Activated CD4-positive, alpha-beta memory T cell treated with anti-CD3 and anti-CD28 coated beads for 36 hours (primary cell): Measurements from ENCODE around the gene PLXNA2. TPM values are rescaled to one million over a fixed set of nuclear protein-coding genes. Genes with fewer than 3 reads are reported as not detected.
A peak's percentile ranks its signal among the peaks of the same experiment; 100 is the strongest.

Source experiments
- CTCF ChIA-PET: fragments of 350-600 bp; sonication (Branson Sonifier 250); formaldehyde crosslinking; loops from one replicate; lab custom pipeline; 2021; ENCODE audit warnings: antibody characterized with exemption, inconsistent platforms; lab: Charles Lee
- POLR2A ChIA-PET: fragments of 350-600 bp; sonication (Branson Sonifier 250); formaldehyde crosslinking; loops from one replicate; lab custom pipeline; 2021; ENCODE audit warnings: antibody characterized with exemption; lab: Charles Lee
- DNase-seq: peaks from one replicate; pipeline ENCODE4 v3.0.0-alpha.2; 2020
- H3K27ac Mint-ChIP-seq: one replicate; pipeline ENCODE4 v1.8.0; 2021; ENCODE audit warnings: mixed read lengths
- H3K27me3 Mint-ChIP-seq: one replicate; pipeline ENCODE4 v1.8.0; 2021; ENCODE audit warnings: mixed read lengths
- H3K36me3 Mint-ChIP-seq: one replicate; pipeline ENCODE4 v1.8.0; 2021; ENCODE audit warnings: mixed read lengths
- H3K4me1 Mint-ChIP-seq: one replicate; pipeline ENCODE4 v1.8.0; 2021; ENCODE audit warnings: low read depth, mixed read lengths
- H3K4me3 Mint-ChIP-seq: one replicate; pipeline ENCODE4 v1.8.0; 2021; ENCODE audit warnings: mild to moderate bottlenecking, mixed read lengths
- H3K9me3 Mint-ChIP-seq: one replicate; pipeline ENCODE4 v1.8.0; 2021; ENCODE audit warnings: mixed read lengths
- intact Hi-C: fragments of 100-400 bp; cut with micrococcal nuclease; formaldehyde crosslinking; loops from one replicate; pipeline ENCODE4 v1.15.1; 2023
- total RNA-seq, 2 experiments: library from RNA; stranded (reverse); gene quantifications; one replicate each; pipeline ENCODE4 v1.2.3, GENCODE V29; 2021

PLXNA2 gene
- total RNA-seq, 2 experiments from 2014 or later: 0.29 to 0.34 TPM

DNA sequence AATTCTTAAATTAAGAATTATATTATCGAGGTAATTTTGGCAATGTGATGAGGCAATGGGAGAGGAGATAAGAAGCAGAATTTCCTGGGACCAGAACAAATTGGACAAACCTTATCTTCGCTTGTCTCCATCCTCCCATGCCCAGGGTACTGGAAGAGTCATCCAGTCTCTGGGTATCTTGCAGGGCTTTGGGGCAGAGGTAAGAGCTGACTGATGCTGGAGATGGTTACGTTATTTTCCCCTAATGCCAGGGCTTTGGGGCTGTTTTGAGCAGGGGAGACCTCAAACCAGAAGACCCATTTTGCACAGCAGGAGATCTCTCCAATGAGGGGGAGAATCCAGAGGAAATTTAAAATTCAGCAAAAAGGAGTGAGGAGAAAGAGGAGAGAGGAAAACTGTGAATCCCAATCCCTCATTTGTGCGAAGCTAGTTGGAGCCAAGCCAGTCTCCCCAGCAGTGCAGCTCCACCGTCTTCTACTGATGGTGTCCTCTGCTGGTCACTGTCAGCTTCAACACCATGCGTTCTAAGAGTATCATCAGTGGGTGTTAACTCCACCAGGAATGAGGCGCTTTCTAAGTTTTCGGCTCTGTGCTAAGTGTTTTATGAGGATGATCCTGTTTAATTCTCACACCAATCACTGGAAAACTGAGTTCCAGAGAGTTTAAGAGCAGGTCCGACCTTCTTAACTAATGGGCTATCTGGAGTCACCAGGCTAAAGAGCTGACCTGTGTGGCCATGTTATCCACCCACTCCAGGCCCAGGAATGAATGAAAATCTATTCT lies 246.5 kb downstream of the PLXNA2 start:
- Mint-ChIP-seq H3K4me3 (no peak overlapping the region), H3K9me3 (no peaks in the 10 kb centered on the region), H3K27ac (no peak overlapping the region), H3K36me3 (no peaks in the 10 kb centered on the region), H3K4me1 (no peaks in the 10 kb centered on the region), H3K27me3 (peaks cover 8% of the 10 kb centered on the region)
- peak; percentile 62 for DNase-seq
- intact Hi-C loops: no loop called here
- POLR2A ChIA-PET: no interaction called here
- CTCF ChIA-PET: interaction anchor here (0.7 to 3.2 kb wide), 22 partner anchors 9 to 248 kb away, joined by 3 to 42 read pairs (median 4); no protein-coding TSS in a partner anchor

DNA sequence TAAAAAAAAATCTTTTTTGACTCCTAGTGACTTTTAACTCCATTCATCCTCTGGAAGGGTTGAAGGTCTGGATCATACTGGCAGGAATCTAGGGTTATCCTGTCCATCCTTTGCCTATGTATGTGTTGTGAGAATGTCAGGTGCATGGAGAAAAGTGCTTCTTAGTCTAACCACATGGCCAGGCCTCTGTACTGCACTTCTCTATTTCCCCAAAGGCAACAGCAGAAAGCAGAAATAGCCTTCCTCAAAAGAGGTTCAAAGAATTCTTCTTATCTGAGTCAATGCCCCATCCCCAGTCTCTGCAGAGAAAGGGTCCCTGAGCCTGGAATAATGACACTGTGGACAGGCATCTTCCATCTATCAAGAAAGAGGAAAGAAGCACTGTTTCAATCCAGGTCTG lies 247.5 kb downstream of the PLXNA2 start:
- H3K4me3 Mint-ChIP-seq: no peak overlapping the region

DNA sequence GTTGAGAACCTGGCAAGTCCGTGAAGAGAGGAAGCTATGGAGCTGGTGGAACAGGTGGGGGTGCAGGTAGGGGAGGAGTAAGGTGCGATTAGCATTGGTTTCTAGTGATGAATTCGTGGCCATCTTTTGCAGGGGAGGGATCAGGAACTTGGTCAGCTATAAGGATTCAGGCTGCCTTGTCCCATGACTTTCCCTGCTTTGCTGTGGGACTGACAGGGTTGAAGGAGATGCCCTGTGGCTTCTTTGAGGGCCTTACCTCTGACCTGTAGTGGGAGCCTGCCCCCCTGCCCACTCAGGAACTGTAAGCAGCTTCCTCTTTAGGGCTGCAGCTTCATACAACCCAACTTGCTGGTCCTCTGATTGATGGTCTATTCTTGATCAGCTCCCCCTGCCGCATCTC lies 248.6 kb downstream of the PLXNA2 start:
- no peak overlapping the region for H3K27ac Mint-ChIP-seq
- intact Hi-C loops: no loop called here
- no peak for DNase-seq
- CTCF ChIA-PET: interaction anchor here (0.8 to 3.2 kb wide), 2 partner anchors 111 to 131 kb away, joined by 3 to 18 read pairs; no protein-coding TSS in a partner anchor
- no peaks in the 10 kb centered on the region for H3K9me3 Mint-ChIP-seq
- peaks cover 8% of the 10 kb centered on the region for H3K27me3 Mint-ChIP-seq
- no peaks in the 10 kb centered on the region for H3K36me3 Mint-ChIP-seq
- H3K4me1 Mint-ChIP-seq: no peaks in the 10 kb centered on the region
- H3K4me3 Mint-ChIP-seq: no peak overlapping the region
- POLR2A ChIA-PET: no interaction called here

More for the DNA sequence above, 247.5 kb downstream of the PLXNA2 start:
- ChIA-PET CTCF (interaction anchor here (0.7 to 3.2 kb wide), 5 partner anchors 26 to 242 kb away, joined by 3 to 18 read pairs (median 3); no protein-coding TSS in a partner anchor), POLR2A (no interaction called here)
- H3K27ac Mint-ChIP-seq: no peak overlapping the region
- no peaks in the 10 kb centered on the region for H3K9me3 Mint-ChIP-seq
- intact Hi-C loops: no loop called here
- peaks cover 8% of the 10 kb centered on the region for H3K27me3 Mint-ChIP-seq
- DNase-seq: no peak
- no peaks in the 10 kb centered on the region for H3K4me1 Mint-ChIP-seq
- no peaks in the 10 kb centered on the region for H3K36me3 Mint-ChIP-seq

DNA sequence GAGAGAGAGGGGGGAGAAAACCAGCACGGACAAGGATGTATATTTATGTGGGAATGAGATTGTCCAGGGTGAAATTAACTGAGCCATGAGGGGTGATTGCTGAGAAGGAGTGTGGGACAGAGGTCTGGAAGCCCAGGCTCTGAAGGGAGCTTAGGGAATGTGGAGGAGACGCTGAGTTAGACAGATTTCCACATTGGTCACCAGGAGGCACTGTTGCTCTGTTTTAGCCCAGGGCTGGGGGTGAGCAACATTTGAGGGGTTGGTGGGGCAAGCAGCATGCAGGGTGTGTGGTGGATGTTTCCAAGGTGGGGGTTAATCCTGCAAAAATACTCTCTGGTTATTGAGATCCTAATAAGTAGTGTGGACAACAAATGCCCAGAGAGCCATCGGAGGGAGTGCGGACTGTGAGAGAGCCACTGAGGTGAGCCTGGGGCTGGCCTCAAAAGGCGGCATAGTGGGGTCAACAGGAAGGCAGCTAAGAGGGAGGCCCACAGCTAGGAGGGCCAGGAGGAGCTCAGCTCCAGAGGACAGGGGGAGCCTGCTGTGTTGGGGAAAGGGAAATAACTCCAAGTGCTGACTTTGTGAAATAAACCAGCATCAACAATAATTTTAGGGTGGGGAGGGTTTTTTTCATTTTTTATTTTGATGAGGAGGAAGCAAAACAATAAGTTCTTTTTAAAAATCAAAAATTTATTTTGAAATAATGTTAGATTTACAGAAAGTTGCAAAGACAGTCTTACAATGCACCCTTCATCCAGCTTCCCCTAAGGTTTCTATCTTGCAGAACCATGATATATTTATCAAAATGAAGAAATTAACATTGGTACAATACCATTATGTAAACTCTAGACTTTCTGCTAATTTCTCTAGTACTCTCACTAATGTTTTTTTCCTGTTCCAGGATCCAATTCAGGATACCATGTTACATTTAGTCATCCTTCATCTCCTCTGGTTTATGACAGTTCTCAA lies 250.4 kb downstream of the PLXNA2 start:
- POLR2A ChIA-PET: no interaction called here
- no peak overlapping the region for H3K27ac Mint-ChIP-seq
- H3K4me3 Mint-ChIP-seq: no peak overlapping the region
- peaks cover 15% of the 10 kb centered on the region for H3K27me3 Mint-ChIP-seq
- CTCF ChIA-PET: interaction anchor here (0.8 to 3.2 kb wide), 6 partner anchors 9 to 251 kb away, joined by 3 to 18 read pairs (median 4); no protein-coding TSS in a partner anchor
- no peaks in the 10 kb centered on the region for H3K9me3 Mint-ChIP-seq
- intact Hi-C loops: no loop called here
- no peaks in the 10 kb centered on the region for H3K36me3 Mint-ChIP-seq
- no peak for DNase-seq
- no peaks in the 10 kb centered on the region for H3K4me1 Mint-ChIP-seq

DNA sequence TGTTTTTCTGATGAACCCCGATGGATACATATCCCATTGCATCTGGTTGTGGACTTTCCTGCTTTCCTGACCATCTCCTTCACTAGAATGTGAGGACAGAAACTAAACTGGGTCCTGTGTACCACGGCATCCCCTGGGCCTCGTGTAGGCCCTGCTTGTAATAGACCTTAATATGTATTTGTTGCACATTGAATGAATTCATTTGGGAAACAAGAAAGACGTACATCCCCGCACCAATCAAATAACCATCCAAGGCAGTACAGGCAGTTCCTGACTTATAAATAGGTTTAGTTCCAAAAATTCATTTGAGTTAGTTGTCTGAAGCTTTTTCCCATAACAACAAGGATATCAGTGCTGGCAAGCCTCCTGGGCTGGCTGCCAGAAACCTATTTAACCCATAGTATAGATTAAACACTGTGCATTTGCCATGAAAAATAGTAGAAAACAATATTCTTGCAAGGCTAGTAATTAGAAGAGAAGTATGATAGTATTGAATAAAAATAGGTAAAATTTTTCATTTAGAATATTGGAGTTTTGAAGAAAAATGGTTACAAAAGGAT lies 251.4 kb downstream of the PLXNA2 start:
- DNase-seq: no peak
- no peaks in the 10 kb centered on the region for H3K9me3 Mint-ChIP-seq
- H3K27me3 Mint-ChIP-seq: peaks cover 22% of the 10 kb centered on the region
- no peaks in the 10 kb centered on the region for H3K36me3 Mint-ChIP-seq
- POLR2A ChIA-PET: no interaction called here
- H3K4me1 Mint-ChIP-seq: no peaks in the 10 kb centered on the region
- CTCF ChIA-PET: interaction anchor here (0.9 to 2.2 kb wide), 3 partner anchors 10 to 252 kb away, joined by 3 to 9 read pairs (median 5); no protein-coding TSS in a partner anchor
- no peak overlapping the region for H3K4me3 Mint-ChIP-seq
- intact Hi-C loops: no loop called here
- H3K27ac Mint-ChIP-seq: no peak overlapping the region

DNA sequence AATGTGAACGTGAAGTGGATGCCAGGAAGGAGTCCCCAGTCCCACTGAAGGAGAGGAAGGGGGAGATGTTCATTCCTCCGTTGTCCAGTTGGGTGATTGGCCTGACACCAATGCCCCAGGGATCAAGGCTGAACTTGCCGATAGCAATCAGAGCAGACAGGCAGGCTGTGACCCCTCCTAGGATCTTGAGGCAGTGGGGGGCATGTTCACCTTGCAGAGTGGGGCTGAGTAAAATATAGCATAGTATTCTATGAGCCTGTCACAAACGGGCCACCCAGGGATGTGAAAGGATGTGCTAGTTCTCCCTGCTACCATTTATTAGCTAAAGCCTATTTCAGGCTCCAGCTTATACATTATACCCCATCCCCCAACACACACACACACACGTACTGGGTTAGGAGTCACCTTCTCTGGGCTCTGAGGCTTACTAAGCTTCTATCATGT lies 252.6 kb downstream of the PLXNA2 start:
- ChIA-PET CTCF (interaction anchor here (0.8 to 0.9 kb wide), 2 partner anchors 107 to 253 kb away, joined by 3 read pairs; no protein-coding TSS in a partner anchor), POLR2A (no interaction called here)
- H3K4me3 Mint-ChIP-seq: no peak overlapping the region
- no peaks in the 10 kb centered on the region for H3K36me3 Mint-ChIP-seq
- H3K27me3 Mint-ChIP-seq: peaks cover 24% of the 10 kb centered on the region
- H3K4me1 Mint-ChIP-seq: no peaks in the 10 kb centered on the region
- no peaks in the 10 kb centered on the region for H3K9me3 Mint-ChIP-seq
- no peak for DNase-seq
- intact Hi-C loops: no loop called here
- H3K27ac Mint-ChIP-seq: no peak overlapping the region

DNA sequence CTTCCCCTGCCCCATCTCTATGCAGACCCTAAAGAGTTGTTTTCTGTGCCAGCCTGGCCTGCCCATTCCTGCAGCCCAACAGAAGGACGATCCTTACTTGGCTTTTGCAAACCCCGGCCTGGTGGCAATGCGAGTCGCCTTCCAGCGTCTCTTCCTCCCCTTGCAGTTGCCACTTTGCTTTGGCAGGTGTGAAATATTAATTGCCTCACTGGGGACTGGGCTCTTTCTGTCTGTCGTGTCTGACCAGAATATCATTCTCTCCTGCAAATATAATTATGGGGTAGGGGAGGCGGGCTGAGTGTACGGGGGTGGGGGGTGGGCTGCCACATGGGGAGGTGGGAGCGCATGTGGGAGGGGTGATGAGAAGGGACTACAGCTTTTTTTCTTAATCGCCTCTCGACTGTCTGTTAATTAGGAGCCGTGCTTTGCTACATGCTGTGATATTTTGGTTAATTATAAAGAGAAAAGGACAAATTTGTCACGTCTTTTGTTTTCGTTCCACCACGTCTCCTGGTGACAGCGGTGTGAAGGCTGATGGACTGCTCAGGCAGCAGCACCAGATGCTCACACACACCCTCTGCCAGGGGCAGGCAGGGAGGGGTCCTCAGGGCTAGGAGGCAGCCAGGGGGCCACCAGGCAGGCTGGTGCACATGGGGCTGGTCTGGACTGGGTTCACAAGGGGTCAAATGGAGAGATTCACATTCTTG lies 253.2 kb downstream of the PLXNA2 start:
- POLR2A ChIA-PET: no interaction called here
- Mint-ChIP-seq H3K27me3 (peaks cover 24% of the 10 kb centered on the region), H3K4me3 (no peak overlapping the region), H3K4me1 (no peaks in the 10 kb centered on the region), H3K9me3 (no peaks in the 10 kb centered on the region), H3K36me3 (no peaks in the 10 kb centered on the region), H3K27ac (no peak overlapping the region)
- CTCF ChIA-PET: interaction anchor here (0.8 to 0.9 kb wide), 2 partner anchors 106 to 254 kb away, joined by 3 read pairs; no protein-coding TSS in a partner anchor
- no peak for DNase-seq
- intact Hi-C loops: no loop called here

DNA sequence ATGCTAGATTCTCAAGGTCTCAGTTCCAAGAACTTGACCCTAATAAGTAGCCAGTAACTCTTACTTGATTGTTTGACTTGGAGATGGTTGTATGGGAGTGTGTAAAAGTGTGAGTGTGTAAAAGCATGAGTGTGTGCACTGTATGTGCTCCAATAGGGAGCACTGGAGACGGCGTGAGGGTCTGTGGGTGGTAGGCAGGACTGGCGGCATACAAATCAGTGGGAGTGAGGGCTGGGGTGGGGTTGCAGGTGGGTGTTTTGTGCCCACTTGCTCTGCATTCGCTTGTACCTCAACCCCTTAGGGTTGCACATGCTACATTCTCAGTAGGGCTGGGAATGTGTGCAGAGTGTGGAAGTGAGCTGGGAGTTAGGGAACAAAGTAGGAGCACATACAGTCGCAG lies 253.7 kb downstream of the PLXNA2 start:
- H3K4me3 Mint-ChIP-seq: no peak overlapping the region
- ChIA-PET CTCF (no interaction called here), POLR2A (no interaction called here)
- no peaks in the 10 kb centered on the region for H3K36me3 Mint-ChIP-seq
- intact Hi-C loops: no loop called here
- H3K27ac Mint-ChIP-seq: no peak overlapping the region
- no peaks in the 10 kb centered on the region for H3K4me1 Mint-ChIP-seq
- no peak for DNase-seq
- peaks cover 24% of the 10 kb centered on the region for H3K27me3 Mint-ChIP-seq
- no peaks in the 10 kb centered on the region for H3K9me3 Mint-ChIP-seq

DNA sequence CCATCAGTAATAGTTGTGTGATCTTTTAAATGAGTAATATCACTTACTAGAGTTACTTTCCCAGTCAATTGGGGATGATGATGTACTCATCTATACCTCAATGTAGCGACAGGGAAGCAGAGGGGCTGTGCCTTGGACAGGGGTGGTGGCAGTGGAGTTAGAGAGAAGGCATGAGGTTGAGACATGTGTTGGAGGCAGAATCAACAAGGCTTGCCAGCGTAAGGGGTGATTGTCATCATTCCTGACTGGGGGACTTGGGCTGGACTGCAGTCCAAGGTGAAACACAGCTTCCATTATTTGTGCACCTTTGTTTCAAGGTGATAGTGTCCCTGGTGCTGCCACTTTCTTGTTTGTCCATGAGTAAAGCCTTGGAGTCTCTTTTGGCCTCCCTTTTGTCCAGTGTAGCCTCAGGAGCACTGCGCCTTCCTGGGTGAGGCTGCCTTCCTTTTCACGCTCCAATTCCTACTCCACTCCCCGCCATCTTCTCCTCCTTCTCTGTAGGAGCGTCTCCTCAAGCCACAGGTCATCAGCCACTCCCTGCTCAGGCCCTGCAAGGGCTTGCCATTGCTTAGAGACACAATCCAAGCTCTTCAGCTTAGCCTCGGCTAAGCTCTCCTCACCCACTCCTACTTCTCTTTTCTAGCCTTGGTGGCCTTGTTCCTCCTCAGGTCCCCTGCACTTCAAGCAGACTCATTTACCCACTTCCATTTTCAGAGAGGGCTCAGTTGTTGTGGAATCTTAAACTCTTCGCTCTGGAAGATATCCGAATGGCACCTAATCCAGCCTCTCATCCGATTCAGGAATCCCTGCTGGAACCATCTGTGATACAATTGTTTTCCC lies 255.6 kb downstream of the PLXNA2 start:
- Mint-ChIP-seq H3K4me1 (no peaks in the 10 kb centered on the region), H3K27me3 (peaks cover 19% of the 10 kb centered on the region), H3K9me3 (no peaks in the 10 kb centered on the region), H3K27ac (no peak overlapping the region), H3K36me3 (no peaks in the 10 kb centered on the region), H3K4me3 (no peak overlapping the region)
- POLR2A ChIA-PET: no interaction called here
- DNase-seq: no peak
- CTCF ChIA-PET: interaction anchor here (0.8 to 1.2 kb wide), 2 partner anchors 9 to 14 kb away, joined by 3 read pairs; no protein-coding TSS in a partner anchor
- intact Hi-C loops: no loop called here

DNA sequence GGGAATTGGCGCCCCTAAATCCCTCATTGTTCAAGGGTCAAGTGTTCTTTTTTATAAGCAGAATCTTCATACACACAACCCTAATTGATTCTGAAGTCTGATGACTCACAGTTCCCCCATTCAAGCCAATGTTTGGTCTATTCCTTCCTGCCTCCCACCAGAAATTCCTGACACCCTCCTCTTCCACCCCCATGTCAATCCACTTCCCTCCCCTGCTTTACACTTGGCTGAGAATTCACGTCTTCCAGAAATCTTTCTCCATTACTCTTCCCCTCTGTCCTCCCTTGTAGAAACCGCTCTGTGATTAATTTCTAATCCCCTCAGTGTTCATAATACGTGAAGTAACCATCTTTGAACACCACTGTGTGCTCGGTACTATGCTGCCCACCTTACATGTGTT lies 257.0 kb downstream of the PLXNA2 start:
- no peak for DNase-seq
- intact Hi-C loops: no loop called here
- ChIA-PET CTCF (no interaction called here), POLR2A (no interaction called here)
- no peak overlapping the region for H3K4me3 Mint-ChIP-seq
- H3K27ac Mint-ChIP-seq: no peak overlapping the region
- H3K27me3 Mint-ChIP-seq: peaks cover 21% of the 10 kb centered on the region
- H3K36me3 Mint-ChIP-seq: no peaks in the 10 kb centered on the region
- H3K9me3 Mint-ChIP-seq: no peaks in the 10 kb centered on the region
- H3K4me1 Mint-ChIP-seq: no peaks in the 10 kb centered on the region
